Body of pancreas (tissue), 4 donors: ENCODE results near the gene NOPCHAP1.

Experiments
- CTCF ChIP-seq, 7 experiments: fragments of 450-650 bp in 4 of 7; fragments of 200-600 bp in 3 of 7; sonication (generic) in 3 of 7; IDR thresholded peaks; one replicate each; pipeline ENCODE4 v1.5.1; 2016 to 2019; ENCODE audit warnings: antibody characterized with exemption in 7 of 7
- POLR2A ChIP-seq, 3 donors: fragments of 450-650 bp; IDR thresholded peaks; one replicate each; pipeline ENCODE4 v1.6.1; 2016; ENCODE audit warnings: antibody characterized with exemption in 3 of 3, mild to moderate bottlenecking in 2 of 3

DNA sequence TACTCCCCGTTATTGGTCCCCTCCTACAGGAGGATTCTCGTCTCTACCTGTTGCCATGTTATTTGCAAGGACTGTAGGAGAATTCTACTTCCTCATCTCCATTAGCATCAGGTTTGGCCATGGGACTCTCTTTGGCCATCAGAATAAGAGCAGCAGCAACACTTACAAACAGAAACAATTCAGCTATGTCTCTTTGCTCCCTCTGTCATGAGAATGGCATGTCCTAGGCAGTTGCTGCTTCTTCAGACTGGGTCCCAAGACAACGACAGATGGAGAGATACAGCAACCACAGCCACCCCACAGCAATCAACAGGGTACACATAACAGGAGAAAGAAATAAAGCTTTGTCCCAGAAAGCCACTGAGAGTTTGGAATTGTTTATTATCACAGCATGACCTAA is 47.7 kb upstream of the NOPCHAP1 start:
- TF ChIP-seq POLR2A (IDR thresholded peaks at IDR 0.05) (no peak), CTCF (IDR thresholded peaks at IDR 0.05) (no peak)
